ENCODE data around the gene MAST2.
A peak's percentile ranks its signal among the peaks of the same experiment; 100 is the strongest.
"Not testable (repeated sequence)": the region's sequence is repeated elsewhere in the genome, so short reads cannot be mapped to it uniquely, and the experiment has no call there.

Gene MAST2

DNA sequence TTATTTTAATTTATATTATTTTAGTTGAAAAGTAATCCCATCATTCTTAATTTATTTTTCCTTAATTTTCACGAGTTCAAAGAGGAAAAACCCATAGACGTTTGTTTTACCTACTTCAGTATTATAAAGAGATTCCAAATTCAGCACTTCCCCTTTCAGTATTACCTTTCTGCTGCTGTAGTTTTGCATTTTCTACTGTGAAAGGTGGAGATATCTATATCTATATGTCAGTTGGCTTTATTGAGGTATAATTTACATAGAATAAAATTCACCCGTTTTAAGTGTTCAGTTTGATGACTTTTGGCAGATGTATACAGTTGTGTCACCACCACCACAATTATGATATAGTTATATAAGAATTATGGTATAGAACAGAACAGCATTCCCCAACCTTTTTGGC is 33.0 kb downstream of the MAST2 start:
- ATAC-seq: no peak
- H3K27ac Mint-ChIP-seq: no peak overlapping the region
- no peak for DNase-seq
- H3K4me3 Mint-ChIP-seq: no peak overlapping the region
- no peaks in the 10 kb centered on the region for H3K27me3 Mint-ChIP-seq
- no peaks in the 10 kb centered on the region for H3K9me3 Mint-ChIP-seq
- H3K4me1 Mint-ChIP-seq: peaks cover 6% of the 10 kb centered on the region

DNA sequence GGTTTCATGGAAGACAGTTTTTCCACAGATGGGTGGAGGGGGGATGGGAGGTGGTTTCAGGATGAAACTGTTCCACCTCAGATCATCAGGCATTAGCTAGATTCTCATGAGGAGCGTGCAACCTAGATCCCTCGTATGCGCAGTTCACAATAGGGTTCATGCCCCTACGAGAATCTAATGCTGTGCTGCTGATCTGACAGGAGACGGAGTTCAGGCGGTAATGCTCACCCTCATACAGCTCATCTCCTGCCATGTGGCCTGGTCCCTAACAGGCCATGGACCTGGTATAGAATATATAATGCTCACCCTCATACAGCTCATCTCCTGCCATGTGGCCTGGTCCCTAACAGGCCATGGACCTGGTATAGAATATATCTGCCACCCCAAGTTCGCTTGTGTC is 33.4 kb downstream of the MAST2 start:
- H3K27ac Mint-ChIP-seq, H3K4me3 Mint-ChIP-seq, ATAC-seq, DNase-seq, H3K4me1 Mint-ChIP-seq, H3K27me3 Mint-ChIP-seq, H3K9me3 Mint-ChIP-seq: not testable (repeated sequence)

DNA sequence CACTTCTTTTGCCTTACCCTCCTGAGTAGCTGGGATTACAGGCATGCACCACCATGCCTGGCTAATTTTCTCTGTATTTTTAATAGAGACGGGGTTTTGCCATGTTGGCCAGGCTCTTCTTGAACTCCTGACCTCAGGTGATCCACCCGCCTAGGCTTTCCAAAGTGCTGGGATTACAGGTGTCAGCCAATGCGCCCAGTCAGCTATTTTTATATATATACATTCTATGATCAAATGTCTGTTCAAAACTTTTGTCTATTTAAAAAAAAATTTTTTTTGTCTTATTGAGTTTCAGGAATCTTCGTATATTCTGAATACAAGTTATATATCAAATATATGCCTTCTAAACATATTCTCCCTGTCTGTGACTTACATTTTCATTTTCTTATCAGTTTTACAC is 34.9 kb downstream of the MAST2 start:
- H3K9me3 Mint-ChIP-seq, H3K4me3 Mint-ChIP-seq, ATAC-seq, H3K27ac Mint-ChIP-seq, H3K27me3 Mint-ChIP-seq, DNase-seq: not testable (repeated sequence)
- H3K4me1 Mint-ChIP-seq: peaks cover 11% of the 10 kb centered on the region

DNA sequence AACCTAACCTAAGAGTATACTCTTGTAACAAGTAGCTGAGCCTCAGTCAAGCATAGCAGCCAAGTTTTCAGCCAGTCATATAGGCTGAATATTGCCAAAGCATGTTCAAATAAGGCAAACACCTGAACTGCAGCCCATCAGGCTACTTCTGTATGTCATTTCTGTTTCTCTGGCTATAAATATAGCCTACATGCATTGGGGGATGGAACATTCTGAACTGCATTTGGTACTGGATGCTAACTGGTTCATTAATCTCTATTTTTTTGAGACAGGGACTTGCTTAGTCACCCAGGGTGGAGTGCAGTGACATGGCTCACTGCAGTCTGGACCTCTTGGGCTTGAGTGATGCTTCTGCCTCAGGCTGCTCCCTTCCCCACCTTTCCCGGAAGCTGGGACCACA is 37.3 kb downstream of the MAST2 start:
- Mint-ChIP-seq H3K4me3 (no peak overlapping the region), H3K27me3 (no peaks in the 10 kb centered on the region), H3K9me3 (no peaks in the 10 kb centered on the region), H3K27ac (no peak overlapping the region), H3K4me1 (peaks cover 14% of the 10 kb centered on the region)
- DNase-seq (no peak), ATAC-seq (no peak)

DNA sequence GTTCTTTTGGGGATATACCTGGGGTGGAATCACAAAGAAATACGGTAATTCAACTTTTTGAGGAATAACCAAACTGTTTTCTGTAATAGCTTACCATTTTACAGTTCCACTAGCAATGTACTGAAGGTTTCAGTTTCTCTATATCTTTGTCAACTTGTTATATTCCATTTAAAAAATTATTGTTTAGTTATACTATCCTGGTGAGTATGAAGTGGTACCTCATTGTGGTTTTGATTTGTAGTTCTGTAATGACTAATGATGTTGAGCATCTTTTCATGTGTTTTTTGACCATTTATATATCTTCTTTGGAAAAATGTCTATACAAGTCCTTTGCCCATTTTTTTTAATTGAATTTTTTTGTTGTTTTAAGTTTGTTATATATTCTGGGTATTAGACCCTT is 39.4 kb downstream of the MAST2 start:
- ATAC-seq: peak; percentile 90
- no peaks in the 10 kb centered on the region for H3K9me3 Mint-ChIP-seq
- peaks cover 14% of the 10 kb centered on the region for H3K4me1 Mint-ChIP-seq

DNA sequence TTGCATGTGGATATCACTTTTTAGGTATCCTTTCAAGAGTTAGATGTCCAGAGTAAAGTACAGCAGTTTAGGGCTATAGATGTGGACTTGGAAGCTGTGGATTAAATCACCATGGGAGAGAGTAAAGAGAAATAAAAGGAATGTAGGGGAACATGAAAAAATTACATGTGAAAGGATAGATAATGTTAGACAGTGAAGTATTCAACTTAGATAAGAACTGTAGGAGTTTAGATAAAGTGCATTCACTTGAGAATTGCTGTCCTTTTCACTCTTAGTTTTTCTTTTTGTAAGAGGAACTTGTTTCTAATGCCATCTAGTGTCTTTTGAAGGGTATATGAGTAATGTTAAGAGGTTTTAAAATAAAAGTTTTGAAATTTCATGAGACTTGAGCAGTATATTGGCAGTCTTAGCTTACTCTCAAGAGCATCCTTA is 40.1 kb downstream of the MAST2 start:
- peak overlapping the region in 1 of 2 donors; percentile 46 for H3K4me3 Mint-ChIP-seq
- no peak for ATAC-seq

More for the DNA sequence above, 39.4 kb downstream of the MAST2 start:
- no peaks in the 10 kb centered on the region for H3K27me3 Mint-ChIP-seq
- peak overlapping the region in 1 of 2 donors; percentile 48 for H3K27ac Mint-ChIP-seq
- no peak for DNase-seq
- H3K4me3 Mint-ChIP-seq: peak overlapping the region in 1 of 2 donors; percentile 46

DNA sequence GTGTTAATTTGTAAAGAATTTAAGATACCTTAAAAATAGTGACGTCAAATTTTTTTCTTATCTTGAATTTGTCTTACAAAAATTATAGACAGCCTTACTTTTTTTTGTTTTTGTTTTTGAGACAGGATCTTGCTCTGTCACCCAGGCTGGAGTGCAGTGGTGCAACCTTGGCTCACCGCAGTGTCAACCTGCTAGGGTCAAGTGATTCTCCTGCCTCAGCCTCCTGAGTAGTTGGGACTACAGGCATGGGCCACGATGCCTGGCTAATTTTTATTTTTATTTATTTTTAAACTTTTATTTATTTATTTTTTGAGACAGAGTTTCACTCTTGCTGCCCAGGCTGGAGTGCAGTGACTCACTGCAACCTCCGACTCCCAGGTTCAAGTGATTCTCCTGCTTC is 40.6 kb downstream of the MAST2 start:
- H3K9me3 Mint-ChIP-seq, ATAC-seq, H3K27me3 Mint-ChIP-seq, H3K4me3 Mint-ChIP-seq, DNase-seq, H3K27ac Mint-ChIP-seq: not testable (repeated sequence)
- peaks cover 14% of the 10 kb centered on the region for H3K4me1 Mint-ChIP-seq

More for the DNA sequence above, 40.1 kb downstream of the MAST2 start:
- DNase-seq: no peak
- H3K27me3 Mint-ChIP-seq: no peaks in the 10 kb centered on the region
- H3K9me3 Mint-ChIP-seq: peaks cover 0 to 1% of the 10 kb centered on the region in 2 donors
- peaks cover 14% of the 10 kb centered on the region for H3K4me1 Mint-ChIP-seq
- H3K27ac Mint-ChIP-seq: peak overlapping the region in 1 of 2 donors; percentile 48

DNA sequence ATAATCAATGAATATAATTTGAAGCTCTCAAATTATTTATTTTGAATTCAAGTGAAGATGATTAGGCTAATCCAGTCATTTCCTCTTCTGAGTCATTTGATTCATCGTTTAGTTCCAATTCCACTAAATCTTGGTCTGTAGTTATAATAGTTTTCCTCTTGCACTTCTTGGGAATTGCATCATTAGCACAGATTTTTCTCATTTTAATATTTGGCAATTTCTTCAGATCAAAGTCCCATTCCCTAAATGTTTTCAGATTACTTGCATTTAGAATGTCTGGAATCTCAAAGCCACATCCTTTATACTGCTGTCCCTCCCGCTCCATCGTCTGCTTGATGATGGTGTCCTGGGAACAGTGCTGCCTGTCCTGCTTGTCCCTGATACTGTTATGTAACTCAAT is 43.5 kb downstream of the MAST2 start:
- H3K4me1 Mint-ChIP-seq: peaks cover 14% of the 10 kb centered on the region
- peak overlapping the region in 1 of 2 donors; percentile 38 for H3K27ac Mint-ChIP-seq
- ATAC-seq: no peak
- H3K4me3 Mint-ChIP-seq: no peak overlapping the region
- H3K9me3 Mint-ChIP-seq: peaks cover 18 to 20% of the 10 kb centered on the region in 2 donors
- no peak for DNase-seq
- no peaks in the 10 kb centered on the region for H3K27me3 Mint-ChIP-seq

DNA sequence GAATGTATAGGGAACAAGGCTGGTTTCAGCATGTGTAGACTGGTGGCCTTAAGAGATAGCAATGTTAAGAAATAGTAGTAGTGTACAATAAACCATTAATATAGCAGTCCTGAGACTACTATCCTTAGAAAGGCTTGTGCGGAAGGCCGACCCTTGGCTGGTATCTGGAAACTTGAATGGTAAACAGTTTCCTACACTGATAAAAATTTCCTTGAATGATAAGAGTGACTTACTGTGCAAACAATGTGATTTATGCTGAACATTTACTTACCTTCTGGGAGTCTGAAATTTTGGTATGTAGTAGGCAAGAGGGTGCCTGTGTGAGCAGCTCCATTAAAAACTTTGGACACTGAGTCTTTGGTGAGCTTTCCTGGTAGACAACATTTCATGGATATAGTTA is 44.7 kb downstream of the MAST2 start:
- no peak overlapping the region for H3K27ac Mint-ChIP-seq
- no peak for DNase-seq
- no peak for ATAC-seq
- no peaks in the 10 kb centered on the region for H3K27me3 Mint-ChIP-seq
- H3K4me3 Mint-ChIP-seq: no peak overlapping the region
- peaks cover 6% of the 10 kb centered on the region for H3K4me1 Mint-ChIP-seq
- H3K9me3 Mint-ChIP-seq: peaks cover 18 to 20% of the 10 kb centered on the region in 2 donors

DNA sequence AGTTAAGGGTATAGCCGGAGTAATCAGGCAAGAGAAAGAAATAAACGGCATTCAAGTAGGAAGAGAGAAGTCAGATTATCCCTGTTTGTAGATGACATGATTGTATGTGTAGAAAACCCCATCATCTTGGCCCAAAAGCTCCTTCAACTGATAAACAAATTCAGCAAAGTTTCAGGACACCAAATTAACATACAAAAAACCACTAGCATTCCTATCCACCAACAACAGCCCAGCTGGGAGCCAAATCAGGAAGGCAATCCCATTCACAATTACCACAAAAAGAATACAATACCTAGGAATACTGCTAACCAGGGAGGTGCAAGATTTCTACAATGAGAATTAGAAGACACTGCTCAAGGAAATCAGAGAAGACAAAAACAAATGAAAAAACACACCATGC is 45.3 kb downstream of the MAST2 start:
- no peaks in the 10 kb centered on the region for H3K27me3 Mint-ChIP-seq
- H3K9me3 Mint-ChIP-seq: peaks cover 18 to 20% of the 10 kb centered on the region in 2 donors
- no peaks in the 10 kb centered on the region for H3K4me1 Mint-ChIP-seq
- no peak overlapping the region for H3K4me3 Mint-ChIP-seq
- ATAC-seq (no peak), DNase-seq (no peak)
- no peak overlapping the region for H3K27ac Mint-ChIP-seq

DNA sequence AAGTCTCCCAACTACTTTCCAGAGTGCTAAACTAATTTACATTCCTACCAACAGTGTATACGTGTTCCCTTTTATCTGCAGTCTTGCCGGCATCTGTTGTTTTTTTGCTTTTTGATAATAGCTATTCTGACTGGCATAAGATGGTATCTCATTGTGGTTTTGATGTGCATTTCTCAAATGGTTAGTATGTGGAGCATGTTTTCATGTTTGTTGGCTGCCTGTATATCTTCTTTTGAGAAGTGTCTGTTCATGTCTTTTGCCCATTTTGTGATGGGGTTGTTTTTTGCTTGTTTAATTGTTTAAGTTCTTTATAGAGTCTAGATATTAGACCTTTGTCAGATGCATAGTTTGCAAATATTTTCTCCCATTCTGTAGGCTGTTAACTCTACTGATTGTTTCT is 46.6 kb downstream of the MAST2 start:
- H3K4me3 Mint-ChIP-seq: no peak overlapping the region
- peaks cover 18 to 20% of the 10 kb centered on the region in 2 donors for H3K9me3 Mint-ChIP-seq
- no peaks in the 10 kb centered on the region for H3K4me1 Mint-ChIP-seq
- H3K27me3 Mint-ChIP-seq: no peaks in the 10 kb centered on the region
- H3K27ac Mint-ChIP-seq: no peak overlapping the region
- ATAC-seq: no peak
- no peak for DNase-seq

DNA sequence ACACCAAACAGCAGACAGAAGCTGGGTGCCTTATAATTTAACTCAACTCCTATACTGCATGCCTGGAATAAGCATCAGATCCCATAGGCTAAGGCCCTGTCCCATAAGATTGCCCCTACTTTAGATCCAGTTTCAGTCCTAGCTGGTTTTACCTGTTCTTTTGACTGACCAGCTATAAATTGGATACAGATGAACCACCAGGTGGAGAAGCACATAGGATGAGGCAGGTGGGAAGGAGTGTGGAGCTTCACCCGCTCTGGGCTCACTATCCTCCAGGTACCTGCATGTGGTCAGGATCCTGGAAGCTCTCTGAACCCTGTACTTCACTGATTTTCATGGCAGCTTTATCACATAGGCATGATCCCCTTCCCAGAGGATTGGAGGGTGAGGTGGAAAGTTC is 51.3 kb downstream of the MAST2 start:
- H3K4me1 Mint-ChIP-seq: no peaks in the 10 kb centered on the region
- no peak for DNase-seq
- ATAC-seq: no peak
- H3K4me3 Mint-ChIP-seq: no peak overlapping the region
- no peaks in the 10 kb centered on the region for H3K27me3 Mint-ChIP-seq
- H3K27ac Mint-ChIP-seq: no peak overlapping the region
- peaks cover 7% of the 10 kb centered on the region in 2 donors for H3K9me3 Mint-ChIP-seq

DNA sequence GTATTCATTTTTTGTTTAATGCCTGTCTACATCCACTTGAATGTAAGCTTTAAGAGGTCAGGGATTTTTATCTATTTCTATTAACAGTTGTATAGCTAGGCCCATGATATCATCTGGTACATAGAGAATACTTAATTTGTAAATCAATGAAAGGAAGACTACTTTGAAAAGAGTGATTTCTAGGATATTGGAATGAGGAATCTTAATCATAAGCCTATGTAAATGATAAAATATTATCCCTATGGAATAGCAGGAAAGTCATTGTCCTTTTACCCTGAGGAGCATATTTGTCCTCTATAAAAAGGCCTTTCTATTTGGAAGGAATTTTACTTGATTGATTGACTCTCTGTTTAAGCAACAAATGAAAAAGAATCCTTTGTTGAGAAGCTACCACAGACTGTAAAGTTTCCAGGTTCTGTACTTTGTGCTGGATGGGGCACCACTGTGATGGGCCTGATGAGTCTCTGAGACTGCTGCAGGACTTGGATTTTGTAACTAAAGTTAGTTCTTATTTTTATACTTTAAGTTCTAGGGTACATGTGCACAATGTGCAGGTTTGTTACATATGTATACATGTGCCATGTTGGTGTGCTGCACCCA is 53.8 kb downstream of the MAST2 start:
- H3K27me3 Mint-ChIP-seq: no peaks in the 10 kb centered on the region
- ATAC-seq (no peak), DNase-seq (no peak)
- H3K4me1 Mint-ChIP-seq: peaks cover 8% of the 10 kb centered on the region
- H3K27ac Mint-ChIP-seq: no peak overlapping the region
- no peaks in the 10 kb centered on the region for H3K9me3 Mint-ChIP-seq
- H3K4me3 Mint-ChIP-seq: no peak overlapping the region

DNA sequence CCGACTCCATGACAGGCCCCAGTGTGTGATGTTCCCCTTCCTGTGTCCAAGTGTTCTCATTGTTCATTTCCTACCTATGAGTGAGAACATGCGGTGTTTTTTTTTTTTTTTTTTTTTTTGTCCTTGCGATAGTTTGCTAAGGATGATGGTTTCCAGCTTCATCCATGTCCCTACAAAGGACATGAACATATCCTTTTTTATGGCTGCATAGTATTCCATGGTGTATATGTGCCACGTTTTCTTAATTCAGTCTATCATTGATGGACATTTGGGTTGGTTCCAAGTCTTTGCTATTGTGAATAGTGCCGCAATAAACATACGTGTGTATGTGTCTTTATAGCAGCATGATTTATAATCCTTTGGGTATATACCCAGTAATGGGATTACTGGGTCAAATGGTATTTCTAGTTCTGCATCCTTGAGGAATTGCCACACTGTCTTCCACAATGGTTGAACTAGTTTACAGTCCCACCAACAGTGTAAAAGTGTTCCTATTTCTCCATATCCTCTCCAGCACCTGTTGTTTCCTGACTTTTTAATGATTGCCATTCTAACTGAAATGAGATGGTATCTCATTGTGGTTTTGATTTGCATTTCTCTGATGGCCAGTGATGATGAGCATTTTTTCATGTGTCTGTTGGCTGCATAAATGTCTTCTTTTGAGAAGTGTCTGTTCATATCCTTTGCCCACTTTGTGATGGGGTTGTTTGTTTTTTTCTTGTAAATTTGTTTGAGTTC is 54.5 kb downstream of the MAST2 start:
- peak overlapping the region in 1 of 2 donors; percentile 64 for H3K27ac Mint-ChIP-seq
- not testable (repeated sequence) for H3K9me3 Mint-ChIP-seq, H3K27me3 Mint-ChIP-seq, DNase-seq, H3K4me3 Mint-ChIP-seq, ATAC-seq, H3K4me1 Mint-ChIP-seq

DNA sequence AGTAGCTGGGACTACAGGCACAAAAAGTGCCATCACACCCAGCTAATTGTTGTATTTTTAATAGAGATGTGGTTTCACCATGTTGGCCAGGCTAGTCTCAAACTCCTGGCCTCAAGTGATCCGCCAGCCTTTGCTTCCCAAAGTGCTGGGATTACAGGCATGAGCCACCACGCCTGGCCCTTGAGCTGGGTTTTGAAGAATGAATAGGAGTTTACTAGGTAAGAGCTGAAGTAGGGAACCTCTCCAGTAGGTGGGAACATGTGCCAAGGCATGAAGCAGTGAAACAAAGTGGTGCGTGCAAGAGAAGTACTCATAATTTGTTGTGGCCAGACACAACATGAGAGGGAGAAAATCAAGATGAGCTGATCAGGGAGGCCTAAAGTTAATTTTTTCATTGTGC is 55.8 kb downstream of the MAST2 start:
- Mint-ChIP-seq H3K9me3 (no peaks in the 10 kb centered on the region), H3K27ac (no peak overlapping the region)
- ATAC-seq: no peak

DNA sequence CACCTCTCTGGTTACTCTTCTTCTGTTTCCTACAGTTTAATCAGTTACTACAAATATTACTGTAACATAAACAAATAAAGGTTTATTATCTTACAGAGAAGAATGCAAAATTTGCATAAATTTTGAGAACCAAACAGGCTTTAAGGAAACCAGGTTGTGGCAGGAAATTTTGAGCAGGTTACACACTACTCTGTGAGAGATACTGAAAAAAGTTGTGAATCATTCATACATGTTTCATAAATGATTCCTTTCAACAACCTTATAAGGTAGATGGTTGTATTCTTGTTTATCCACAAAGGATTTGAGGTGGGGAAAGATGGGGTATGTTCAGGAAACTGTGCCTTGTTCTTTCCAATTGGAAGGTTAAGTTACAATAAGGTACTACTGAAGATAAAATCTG is 58.6 kb downstream of the MAST2 start:
- H3K4me1 Mint-ChIP-seq: peaks cover 10% of the 10 kb centered on the region
- ATAC-seq: peak; percentile 88
- DNase-seq: no peak
- no peaks in the 10 kb centered on the region for H3K9me3 Mint-ChIP-seq
- no peaks in the 10 kb centered on the region for H3K27me3 Mint-ChIP-seq
- H3K4me3 Mint-ChIP-seq: peak overlapping the region in 1 of 2 donors; percentile 21
- peak overlapping the region in 1 of 2 donors; percentile 9 for H3K27ac Mint-ChIP-seq

More for the DNA sequence above, 55.8 kb downstream of the MAST2 start:
- H3K4me1 Mint-ChIP-seq: peaks cover 10% of the 10 kb centered on the region
- no peak for DNase-seq
- H3K27me3 Mint-ChIP-seq: no peaks in the 10 kb centered on the region
- no peak overlapping the region for H3K4me3 Mint-ChIP-seq

Measured in stimulated activated naive CD8-positive, alpha-beta T cell treated with anti-CD3 and anti-CD28 coated beads, Interleukin-15, amount 100 ng/mL, for 72 hours (primary cell).